CD4-positive, alpha-beta T cell treated with Interleukin-2 at 100 ng/mL for 4 hours (primary cell): ENCODE results near the gene C17orf113.
"Not testable (repeated sequence)": the region's sequence is repeated elsewhere in the genome, so short reads cannot be mapped to it uniquely, and the experiment has no call there.

Experiments used
- DNase-seq: peaks from one replicate; pipeline ENCODE4 v3.0.0-alpha.2; 2020; ENCODE audit warnings: low spot score

The C17orf113 gene

GRCh38 chr17:42016941-42017865 lies 33.2 kb downstream of the C17orf113 start, which contains the start of gene DNAJC7:
DNAJC7 (minus strand) TSS chr17:42017439; CDS start chr17:42017416, 23 bp downstream.
- peak; percentile 91 for DNase-seq

- DNase-seq, result no peak
Measured at GRCh38 chr17:42016411-42016831, 34.0 kb downstream of the C17orf113 start.

- DNase-seq, result not testable (repeated sequence)
Measured at GRCh38 chr17:42013740-42014139, 36.7 kb downstream of the C17orf113 start.

GRCh38 chr17:42012363-42012762 lies 38.0 kb downstream of the C17orf113 start:
- DNase-seq, result not testable (repeated sequence)

- no peak for DNase-seq
Measured at GRCh38 chr17:42010898-42011516, 39.4 kb downstream of the C17orf113 start.

GRCh38 chr17:42010266-42010680 lies 40.1 kb downstream of the C17orf113 start:
- not testable (repeated sequence) for DNase-seq

- DNase-seq, result no peak
Measured at GRCh38 chr17:42009170-42009569, 41.2 kb downstream of the C17orf113 start.

- DNase-seq, result no peak
Measured at GRCh38 chr17:42005166-42005565, 45.2 kb downstream of the C17orf113 start.

- DNase-seq, result no peak
Measured at GRCh38 chr17:42002792-42003301, 47.6 kb downstream of the C17orf113 start.

- DNase-seq, result no peak
Measured at GRCh38 chr17:42002175-42002791, 48.1 kb downstream of the C17orf113 start.

GRCh38 chr17:42001729-42002128 lies 48.7 kb downstream of the C17orf113 start:
- DNase-seq, result no peak

GRCh38 chr17:42000413-42001133 lies 49.8 kb downstream of the C17orf113 start:
- no peak for DNase-seq

GRCh38 chr17:41998497-41998896 lies 51.9 kb downstream of the C17orf113 start:
- no peak for DNase-seq

GRCh38 chr17:41996855-41997164 lies 53.6 kb downstream of the C17orf113 start:
- no peak for DNase-seq

GRCh38 chr17:41992576-41992975 lies 57.8 kb downstream of the C17orf113 start:
- DNase-seq, result no peak

- DNase-seq, result no peak
Measured at GRCh38 chr17:41989702-41990419, 60.5 kb downstream of the C17orf113 start.

GRCh38 chr17:41988418-41988817 lies 62.0 kb downstream of the C17orf113 start:
- no peak for DNase-seq
